H9 (cell line): ENCODE results near the gene TSEN34. TPM values are rescaled to one million over a fixed set of nuclear protein-coding genes. Genes with fewer than 3 reads are reported as not detected.

Experiments
- DNase-seq: peaks from one replicate; pipeline ENCODE4 v3.0.0-alpha.2; 2017
- H2AFZ ChIP-seq: one replicate; pipeline ENCODE4 v1.6.1; 2013; ENCODE audit warnings: mild to moderate bottlenecking, low read length, control low read depth, moderate library complexity
- H2AK5ac ChIP-seq: 2 replicates; pipeline ENCODE4 v1.6.1; 2013; ENCODE audit warnings: low read length, control low read depth, mixed read lengths; ENCODE audit not compliant: insufficient read length
- H2BK120ac ChIP-seq: one replicate; pipeline ENCODE4 v1.6.1; 2013; ENCODE audit warnings: low read depth, mild to moderate bottlenecking, low read length, control low read depth, inconsistent platforms; ENCODE audit not compliant: poor library complexity, severe bottlenecking
- H2BK12ac ChIP-seq: 2 replicates; pipeline ENCODE4 v1.6.1; 2013; ENCODE audit warnings: low read length, control low read depth, mixed read lengths, low read depth; ENCODE audit not compliant: insufficient read length
- H2BK15ac ChIP-seq: 2 replicates; pipeline ENCODE4 v1.6.1; 2013; ENCODE audit warnings: low read depth, low read length, control low read depth
- H2BK20ac ChIP-seq: one replicate; pipeline ENCODE4 v1.6.1; 2013; ENCODE audit warnings: low read depth, mild to moderate bottlenecking, low read length, control low read depth, inconsistent platforms; ENCODE audit not compliant: poor library complexity, severe bottlenecking
- H2BK5ac ChIP-seq: 2 replicates; pipeline ENCODE4 v1.6.1; 2013; ENCODE audit warnings: low read length, control low read depth, mixed read lengths; ENCODE audit not compliant: insufficient read length
- H3K14ac ChIP-seq: 2 replicates; pipeline ENCODE4 v1.6.1; 2013; ENCODE audit warnings: low read length, control low read depth; ENCODE audit not compliant: insufficient read depth
- H3K18ac ChIP-seq: 2 replicates; pipeline ENCODE4 v1.6.1; 2013; ENCODE audit warnings: low read depth, mild to moderate bottlenecking, mixed read lengths, low read length, control low read depth; ENCODE audit not compliant: insufficient read length
- H3K23ac ChIP-seq: 2 replicates; pipeline ENCODE4 v1.6.1; 2013; ENCODE audit warnings: low read length, control low read depth, mixed read lengths, low read depth; ENCODE audit not compliant: insufficient read length
- H3K23me2 ChIP-seq: 2 replicates; pipeline ENCODE4 v1.6.1; 2013; ENCODE audit warnings: low read depth, mild to moderate bottlenecking, mixed read lengths, low read length, control low read depth; ENCODE audit not compliant: insufficient read length, poor library complexity, severe bottlenecking
- H3K27ac ChIP-seq: 2 replicates; pipeline ENCODE4 v1.5.1; 2013; ENCODE audit warnings: low read length, control low read depth, mixed read lengths, low read depth; ENCODE audit not compliant: insufficient read length
- H3K27me3 ChIP-seq: 2 replicates; pipeline ENCODE4 v1.6.1; 2013; ENCODE audit warnings: low read length, control low read depth, inconsistent platforms; ENCODE audit not compliant: insufficient read depth
- H3K4ac ChIP-seq: 2 replicates; pipeline ENCODE4 v1.6.1; 2013; ENCODE audit warnings: low read depth, mild to moderate bottlenecking, control low read depth, inconsistent platforms, low read length, moderate library complexity
- H3K4me1 ChIP-seq: 2 replicates; pipeline ENCODE4 v1.6.1; 2013; ENCODE audit warnings: low read length, control low read depth, inconsistent platforms; ENCODE audit not compliant: insufficient read depth
- H3K4me2 ChIP-seq: 2 replicates; pipeline ENCODE4 v1.6.1; 2013; ENCODE audit warnings: low read length, control low read depth, mixed read lengths; ENCODE audit not compliant: insufficient read length, insufficient read depth
- H3K56ac ChIP-seq: 2 replicates; pipeline ENCODE4 v1.6.1; 2013; ENCODE audit warnings: low read depth, mild to moderate bottlenecking, mixed read lengths, low read length, control low read depth; ENCODE audit not compliant: insufficient read length
- H3K79me1 ChIP-seq: 2 replicates; pipeline ENCODE4 v1.6.1; 2013; ENCODE audit warnings: low read depth, mild to moderate bottlenecking, moderate library complexity, low read length, control low read depth, inconsistent platforms; ENCODE audit not compliant: insufficient read depth, poor library complexity, severe bottlenecking
- H3K79me2 ChIP-seq: 2 replicates; pipeline ENCODE4 v1.6.1; 2013; ENCODE audit warnings: low read length, control low read depth, inconsistent platforms; ENCODE audit not compliant: insufficient read depth
- H3K9ac ChIP-seq: 2 replicates; pipeline ENCODE4 v1.6.1; 2013; ENCODE audit warnings: low read length, control low read depth, mixed read lengths; ENCODE audit not compliant: insufficient read length; ENCODE audit errors: extremely low read depth
- H3K9me3 ChIP-seq: one replicate; pipeline ENCODE4 v1.6.1; 2013; ENCODE audit warnings: low read depth, low read length, inconsistent platforms; ENCODE audit not compliant: control insufficient read depth
- H3T11ph ChIP-seq: one replicate; pipeline ENCODE4 v1.6.1; 2013; ENCODE audit warnings: mild to moderate bottlenecking, low read length, control low read depth, inconsistent platforms
- H4K20me1 ChIP-seq: one replicate; pipeline ENCODE4 v1.6.1; 2013; ENCODE audit not compliant: control insufficient read depth, insufficient read length, insufficient read depth
- H4K5ac ChIP-seq: 2 replicates; pipeline ENCODE4 v1.6.1; 2013; ENCODE audit warnings: low read depth, mild to moderate bottlenecking, mixed read lengths, low read length, control low read depth; ENCODE audit not compliant: insufficient read length
- H4K8ac ChIP-seq: replicated peaks from 2 replicates; pipeline ENCODE4 v1.6.1; 2013; ENCODE audit warnings: low read length, control low read depth, mixed read lengths, low read depth; ENCODE audit not compliant: insufficient read length
- H4K91ac ChIP-seq: 2 replicates; pipeline ENCODE4 v1.6.1; 2013; ENCODE audit warnings: low read depth, mild to moderate bottlenecking, moderate library complexity, mixed read lengths, low read length, control low read depth; ENCODE audit not compliant: insufficient read length
- H3K27ac Mint-ChIP-seq, 3 experiments: 2 replicates in 2 of 3; 3 replicates in 1 of 3; pipeline ENCODE4 v1.8.0; 2020 to 2021; ENCODE audit warnings: mixed read lengths in 3 of 3, mild to moderate bottlenecking in 1 of 3, moderate library complexity in 1 of 3
- H3K27me3 Mint-ChIP-seq: 2 replicates; pipeline ENCODE4 v1.8.0; 2021; ENCODE audit warnings: low read depth, mild to moderate bottlenecking, moderate library complexity, mixed read lengths
- H3K36me3 Mint-ChIP-seq, 3 experiments: 2 replicates in 2 of 3; 3 replicates in 1 of 3; pipeline ENCODE4 v1.8.0; 2020 to 2021; ENCODE audit warnings: low read depth in 3 of 3, mixed read lengths in 3 of 3; ENCODE audit not compliant: insufficient read depth in 1 of 3
- H3K4me1 Mint-ChIP-seq, 2 experiments: 2 replicates each; pipeline ENCODE4 v1.8.0; 2020; ENCODE audit warnings: mixed read lengths in 2 of 2
- H3K4me3 Mint-ChIP-seq, 2 experiments: 2 replicates in 1 of 2; 3 replicates in 1 of 2; pipeline ENCODE4 v1.8.0; 2020 to 2021; ENCODE audit warnings: mild to moderate bottlenecking in 2 of 2, mixed read lengths in 2 of 2, moderate library complexity in 1 of 2
- H3K9me3 Mint-ChIP-seq, 2 experiments: 2 replicates in 1 of 2; 3 replicates in 1 of 2; pipeline ENCODE4 v1.8.0; 2020; ENCODE audit warnings: mild to moderate bottlenecking in 2 of 2, mixed read lengths in 2 of 2, moderate library complexity in 1 of 2
- CTCF ChIP-seq: fragments of 200-600 bp; sonication (generic); conservative IDR thresholded peaks from 3 replicates; pipeline ENCODE4 v1.8.0; 2021; ENCODE audit warnings: antibody characterized with exemption, mild to moderate bottlenecking
- WGBS: extraction: QIAGEN DNeasy Blood & Tissue Kit; methylation state at CpG from one replicate; pipeline ENCODE4 v1.1.7; 2013; ENCODE audit warnings: missing lambda C conversion rate, low lambda C conversion rate, mixed read lengths; ENCODE audit not compliant: insufficient read length; ENCODE audit errors: extremely low coverage; 5-methylcytosine and 5-hydroxymethylcytosine counted together
- total RNA-seq: library from RNA; stranded (reverse); gene quantifications from 2 replicates; pipeline ENCODE4 v1.2.1, GENCODE V29; 2021

The TSEN34 gene
- total RNA-seq, 1 experiment from 2014 or later = 28.3 TPM

DNA sequence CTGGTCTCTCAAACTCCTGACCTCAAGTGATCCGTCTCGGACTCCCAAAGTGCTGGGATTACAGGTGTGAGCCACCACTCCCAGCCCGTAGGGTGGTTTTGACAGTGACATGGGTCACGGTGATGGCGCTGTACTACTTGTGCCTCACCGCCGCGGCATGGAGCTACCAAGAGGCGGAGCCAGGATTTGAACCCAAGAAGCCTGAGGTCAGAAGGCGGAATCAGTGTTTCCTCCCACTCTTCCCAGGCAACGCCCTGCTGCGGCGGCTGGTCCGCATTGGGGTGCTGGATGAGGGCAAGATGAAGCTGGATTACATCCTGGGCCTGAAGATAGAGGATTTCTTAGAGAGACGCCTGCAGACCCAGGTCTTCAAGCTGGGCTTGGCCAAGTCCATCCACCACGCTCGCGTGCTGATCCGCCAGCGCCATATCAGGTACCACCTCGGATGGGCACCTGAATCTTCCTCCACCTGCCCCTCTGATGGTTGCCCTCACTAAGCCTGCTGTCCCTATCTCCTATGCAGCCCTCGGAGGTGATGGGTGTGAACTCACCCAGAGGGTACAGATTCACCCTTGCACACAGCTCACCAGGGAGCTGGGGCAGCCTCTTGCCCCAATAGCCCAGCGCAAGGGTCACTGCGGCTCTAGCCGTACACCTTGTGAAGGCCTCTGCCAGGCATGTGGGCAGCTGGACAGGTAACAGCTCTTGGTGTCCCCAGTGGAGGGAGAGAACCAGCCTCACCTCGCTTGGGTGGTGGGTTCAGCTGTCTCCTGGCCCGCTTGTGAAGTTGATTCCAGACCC is 15.1 kb downstream of the TSEN34 start:
- Mint-ChIP-seq H3K27me3 (peaks cover under 1% of the 10 kb centered on the region), H3K9me3 (no peaks in the 10 kb centered on the region), H3K27ac (peak overlapping the region in 1 of 3 experiments; percentile 66; a peak in 1 of 7 replicates), H3K4me3 (peak overlapping the region in 1 of 2 experiments; percentile 12; a peak in 2 of 5 replicates), H3K36me3 (peaks cover 78 to 85% (median 80%) of the 10 kb centered on the region in 3 experiments), H3K4me1 (peaks cover 49 to 69% of the 10 kb centered on the region in 2 experiments)
- peaks cover 5% of the 10 kb centered on the region for H3K23me2 ChIP-seq
- no peak overlapping the region for H3K27ac ChIP-seq
- H4K8ac ChIP-seq = no peak overlapping the region
- peaks cover 3% of the 10 kb centered on the region for H3K4me1 ChIP-seq
- no peak for DNase-seq
- no peaks in the 10 kb centered on the region for H3K27me3 ChIP-seq
- H3K56ac ChIP-seq = no peak overlapping the region
- no peak overlapping the region for H2BK5ac ChIP-seq
- no peak overlapping the region for H2BK12ac ChIP-seq
- peaks cover 34% of the 10 kb centered on the region for H3K79me2 ChIP-seq
- H3K14ac ChIP-seq = no peak overlapping the region
- no peak overlapping the region for H3K4ac ChIP-seq
- H3K18ac ChIP-seq = no peak overlapping the region
- no peak for TF ChIP-seq CTCF
- H2BK20ac ChIP-seq = no peak overlapping the region
- no peak overlapping the region for H2AK5ac ChIP-seq
- no peak overlapping the region for H2BK120ac ChIP-seq
- peaks cover 6% of the 10 kb centered on the region for H3K79me1 ChIP-seq
- no CpG with 5 or more reads among the region's 27 CpGs for WGBS
- no peak overlapping the region for H4K5ac ChIP-seq
- no peak overlapping the region for H3K4me2 ChIP-seq
- no peak overlapping the region for H2AFZ ChIP-seq
- H2BK15ac ChIP-seq = no peak overlapping the region
- H3K23ac ChIP-seq = no peak overlapping the region
- H4K20me1 ChIP-seq = peaks cover 3% of the 10 kb centered on the region
- H4K91ac ChIP-seq = no peak overlapping the region
- H3K9ac ChIP-seq = no peak overlapping the region
- no peak overlapping the region for H3T11ph ChIP-seq
- no peaks in the 10 kb centered on the region for H3K9me3 ChIP-seq
